ENCODE measurements around the gene FURIN.

DNA sequence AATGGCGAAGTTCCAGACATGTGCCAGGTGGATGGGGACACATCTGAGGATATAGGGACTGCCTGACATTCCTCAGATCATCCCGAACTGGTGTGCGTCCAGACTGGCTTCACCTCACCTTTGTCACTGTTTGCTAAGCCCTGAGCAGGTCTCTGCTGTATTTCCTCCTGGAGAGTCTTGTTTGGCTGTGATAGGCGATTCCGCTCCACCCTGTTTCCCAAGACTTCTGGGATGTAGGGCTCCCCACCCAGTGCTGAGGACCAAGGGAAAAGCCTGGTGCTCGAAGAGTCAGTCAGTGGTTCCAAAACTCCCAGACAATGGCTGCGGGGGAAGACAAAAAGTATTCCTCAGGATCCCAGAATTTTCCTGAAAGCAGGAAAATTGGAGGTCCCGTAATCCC lies 11.1 kb upstream of the FURIN start:
- TF ChIP-seq, protein P1, sequence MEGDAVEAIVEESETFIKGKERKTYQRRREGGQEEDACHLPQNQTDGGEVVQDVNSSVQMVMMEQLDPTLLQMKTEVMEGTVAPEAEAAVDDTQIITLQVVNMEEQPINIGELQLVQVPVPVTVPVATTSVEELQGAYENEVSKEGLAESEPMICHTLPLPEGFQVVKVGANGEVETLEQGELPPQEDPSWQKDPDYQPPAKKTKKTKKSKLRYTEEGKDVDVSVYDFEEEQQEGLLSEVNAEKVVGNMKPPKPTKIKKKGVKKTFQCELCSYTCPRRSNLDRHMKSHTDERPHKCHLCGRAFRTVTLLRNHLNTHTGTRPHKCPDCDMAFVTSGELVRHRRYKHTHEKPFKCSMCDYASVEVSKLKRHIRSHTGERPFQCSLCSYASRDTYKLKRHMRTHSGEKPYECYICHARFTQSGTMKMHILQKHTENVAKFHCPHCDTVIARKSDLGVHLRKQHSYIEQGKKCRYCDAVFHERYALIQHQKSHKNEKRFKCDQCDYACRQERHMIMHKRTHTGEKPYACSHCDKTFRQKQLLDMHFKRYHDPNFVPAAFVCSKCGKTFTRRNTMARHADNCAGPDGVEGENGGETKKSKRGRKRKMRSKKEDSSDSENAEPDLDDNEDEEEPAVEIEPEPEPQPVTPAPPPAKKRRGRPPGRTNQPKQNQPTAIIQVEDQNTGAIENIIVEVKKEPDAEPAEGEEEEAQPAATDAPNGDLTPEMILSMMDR (IDR thresholded peaks at IDR 0.05), result no peak
- TF ChIP-seq ZFX (IDR thresholded peaks at IDR 0.05; ENCODE audit: borderline replicate concordance), result no peak
